GM12878 (cell line): ENCODE measurements around the gene NPTN. TPM values are rescaled to one million over a fixed set of nuclear protein-coding genes. Genes with fewer than 3 reads are reported as not detected.

Experiments
- REST ChIP-seq: IDR thresholded peaks from 2 replicates; pipeline ENCODE4 v1.6.1; 2012; ENCODE audit warnings: mild to moderate bottlenecking, low read depth, low read length
- SIN3A ChIP-seq: IDR thresholded peaks from 2 replicates; pipeline ENCODE4 v1.6.1; 2012; ENCODE audit warnings: low read depth, low read length, improper control_type of control experiment
- polyA plus RNA-seq, 11 experiments: library from polyadenylated mRNA; depleted of rRNA in 4 of 11; unstranded in 6 of 11; stranded (reverse) in 5 of 11; fragments of >200 nt; fragmentation: Nextera tagmentation in 4 of 11; fragmentation: Illumina TruSeq in 1 of 11; extraction: Ambion mirVana in 4 of 11; extraction: Trizol in 1 of 11; gene quantifications; 1 replicate in 1 of 11; 2 replicates in 10 of 11; pipeline versions ENCODE4 v1.2.1 to v1.2.3, GENCODE V29; 2011 to 2016; ENCODE audit warnings: inconsistent platforms in 2 of 11, missing spikeins in 2 of 11, low read depth in 1 of 11
- total RNA-seq, 4 experiments: library from RNA; depleted of rRNA in 3 of 4; stranded (reverse); fragments of >200 nt in 3 of 4; fragmentation: Illumina TruSeq in 1 of 4; extraction: Trizol in 1 of 4; gene quantifications; 2 replicates each; pipeline versions ENCODE4 v1.2.1 to v1.2.3, GENCODE V29; 2013 to 2021
- TF ChIP-seq, protein P1 (sequence below): fragments of 450-650 bp; IDR thresholded peaks from 2 replicates; pipeline ENCODE4 v1.6.1; 2016; ENCODE audit warnings: mild to moderate bottlenecking
- TF ChIP-seq, protein P2 (sequence below): fragments of 450-650 bp; IDR thresholded peaks from 2 replicates; pipeline ENCODE4 v1.6.1; 2016; ENCODE audit warnings: mild to moderate bottlenecking
- TF ChIP-seq, protein P3 (sequence below): IDR thresholded peaks from 2 replicates; pipeline ENCODE4 v1.6.1; 2011; ENCODE audit warnings: low read depth, low read length, improper control_type of control experiment, borderline replicate concordance

NPTN gene
- total and polyA plus RNA-seq, 10 of the 15 experiments (the other 5 are each of a cell fraction or from before 2014, with no cell fraction given): 17.8 to 79.1 (median 41.7) TPM

GRCh38 chr15:73604477-73604876 lies 28.7 kb downstream of the NPTN start (continued):
- no peak for TF ChIP-seq REST
- TF ChIP-seq SIN3A: no peak
- TF ChIP-seq, protein P1, sequence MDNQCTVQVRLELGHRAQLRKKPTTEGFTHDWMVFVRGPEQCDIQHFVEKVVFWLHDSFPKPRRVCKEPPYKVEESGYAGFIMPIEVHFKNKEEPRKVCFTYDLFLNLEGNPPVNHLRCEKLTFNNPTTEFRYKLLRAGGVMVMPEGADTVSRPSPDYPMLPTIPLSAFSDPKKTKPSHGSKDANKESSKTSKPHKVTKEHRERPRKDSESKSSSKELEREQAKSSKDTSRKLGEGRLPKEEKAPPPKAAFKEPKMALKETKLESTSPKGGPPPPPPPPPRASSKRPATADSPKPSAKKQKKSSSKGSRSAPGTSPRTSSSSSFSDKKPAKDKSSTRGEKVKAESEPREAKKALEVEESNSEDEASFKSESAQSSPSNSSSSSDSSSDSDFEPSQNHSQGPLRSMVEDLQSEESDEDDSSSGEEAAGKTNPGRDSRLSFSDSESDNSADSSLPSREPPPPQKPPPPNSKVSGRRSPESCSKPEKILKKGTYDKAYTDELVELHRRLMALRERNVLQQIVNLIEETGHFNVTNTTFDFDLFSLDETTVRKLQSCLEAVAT: no peak
- TF ChIP-seq, protein P2, sequence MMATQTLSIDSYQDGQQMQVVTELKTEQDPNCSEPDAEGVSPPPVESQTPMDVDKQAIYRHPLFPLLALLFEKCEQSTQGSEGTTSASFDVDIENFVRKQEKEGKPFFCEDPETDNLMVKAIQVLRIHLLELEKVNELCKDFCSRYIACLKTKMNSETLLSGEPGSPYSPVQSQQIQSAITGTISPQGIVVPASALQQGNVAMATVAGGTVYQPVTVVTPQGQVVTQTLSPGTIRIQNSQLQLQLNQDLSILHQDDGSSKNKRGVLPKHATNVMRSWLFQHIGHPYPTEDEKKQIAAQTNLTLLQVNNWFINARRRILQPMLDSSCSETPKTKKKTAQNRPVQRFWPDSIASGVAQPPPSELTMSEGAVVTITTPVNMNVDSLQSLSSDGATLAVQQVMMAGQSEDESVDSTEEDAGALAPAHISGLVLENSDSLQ: no peak
- TF ChIP-seq, protein P3, sequence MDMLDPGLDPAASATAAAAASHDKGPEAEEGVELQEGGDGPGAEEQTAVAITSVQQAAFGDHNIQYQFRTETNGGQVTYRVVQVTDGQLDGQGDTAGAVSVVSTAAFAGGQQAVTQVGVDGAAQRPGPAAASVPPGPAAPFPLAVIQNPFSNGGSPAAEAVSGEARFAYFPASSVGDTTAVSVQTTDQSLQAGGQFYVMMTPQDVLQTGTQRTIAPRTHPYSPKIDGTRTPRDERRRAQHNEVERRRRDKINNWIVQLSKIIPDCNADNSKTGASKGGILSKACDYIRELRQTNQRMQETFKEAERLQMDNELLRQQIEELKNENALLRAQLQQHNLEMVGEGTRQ: no peak
